ENCODE data around the gene FAM83F.

Gene FAM83F

GRCh38 chr22:39962071-39962470 lies 32.7 kb upstream of the FAM83F start:
- no peak for DNase-seq (ENCODE audit: insufficient read length, low spot score)
- peak; percentile 21 for FAIRE-seq

GRCh38 chr22:39965748-39966147 lies 29.0 kb upstream of the FAM83F start:
- DNase-seq (ENCODE audit: insufficient read length, low spot score) (no peak), FAIRE-seq (no peak)

GRCh38 chr22:39966470-39966869 lies 28.3 kb upstream of the FAM83F start:
- DNase-seq (ENCODE audit: insufficient read length, low spot score) (no peak), FAIRE-seq (no peak)

- no peak for DNase-seq (ENCODE audit: insufficient read length, low spot score)
- FAIRE-seq = no peak
Observed at GRCh38 chr22:39967103-39967829, 27.5 kb upstream of the FAM83F start.

GRCh38 chr22:39967996-39968972 lies 26.5 kb upstream of the FAM83F start:
- DNase-seq (ENCODE audit: insufficient read length, low spot score) (no peak), FAIRE-seq (no peak)

GRCh38 chr22:39970742-39971141 lies 24.0 kb upstream of the FAM83F start:
- DNase-seq (ENCODE audit: insufficient read length, low spot score) (no peak), FAIRE-seq (no peak)

- FAIRE-seq = no peak
- DNase-seq (ENCODE audit: insufficient read length, low spot score) = no peak
Observed at GRCh38 chr22:39972641-39973040, 22.1 kb upstream of the FAM83F start.

- FAIRE-seq = no peak
- no peak for DNase-seq (ENCODE audit: insufficient read length, low spot score)
Observed at GRCh38 chr22:39973656-39974055, 21.1 kb upstream of the FAM83F start.

GRCh38 chr22:39974065-39974464 lies 20.7 kb upstream of the FAM83F start:
- DNase-seq (ENCODE audit: insufficient read length, low spot score) = no peak
- FAIRE-seq = no peak

- FAIRE-seq (no peak), DNase-seq (ENCODE audit: insufficient read length, low spot score) (no peak)
Observed at GRCh38 chr22:39979048-39979447, 15.7 kb upstream of the FAM83F start.

GRCh38 chr22:39979458-39979857 lies 15.3 kb upstream of the FAM83F start:
- no peak for DNase-seq (ENCODE audit: insufficient read length, low spot score)
- no peak for FAIRE-seq

GRCh38 chr22:39980596-39980995 lies 14.2 kb upstream of the FAM83F start:
- FAIRE-seq = no peak
- DNase-seq (ENCODE audit: insufficient read length, low spot score) = no peak

GRCh38 chr22:39983346-39983745 lies 11.4 kb upstream of the FAM83F start:
- FAIRE-seq (no peak), DNase-seq (ENCODE audit: insufficient read length, low spot score) (no peak)

GRCh38 chr22:39984006-39984405 lies 10.7 kb upstream of the FAM83F start:
- DNase-seq (ENCODE audit: insufficient read length, low spot score) = no peak
- no peak for FAIRE-seq

GRCh38 chr22:39984746-39985145 lies 10.0 kb upstream of the FAM83F start:
- FAIRE-seq = no peak
- no peak for DNase-seq (ENCODE audit: insufficient read length, low spot score)

- FAIRE-seq (no peak), DNase-seq (ENCODE audit: insufficient read length, low spot score) (no peak)
Observed at GRCh38 chr22:39985383-39986035, 9.2 kb upstream of the FAM83F start.

GRCh38 chr22:39988386-39989114 lies 6.2 kb upstream of the FAM83F start:
- DNase-seq (ENCODE audit: insufficient read length, low spot score) = no peak
- FAIRE-seq = no peak

GRCh38 chr22:39989633-39990032 lies 5.1 kb upstream of the FAM83F start:
- DNase-seq (ENCODE audit: insufficient read length, low spot score) (no peak), FAIRE-seq (no peak)

- FAIRE-seq (no peak), DNase-seq (ENCODE audit: insufficient read length, low spot score) (no peak)
Observed at GRCh38 chr22:39990686-39991085, 4.1 kb upstream of the FAM83F start.

GRCh38 chr22:39991159-39991860 lies 3.4 kb upstream of the FAM83F start:
- DNase-seq (ENCODE audit: insufficient read length, low spot score) (no peak), FAIRE-seq (no peak)
